Ovary (tissue), 3 donors: ENCODE measurements around the gene PCDHB5.
"Not testable (repeated sequence)": the region's sequence is repeated elsewhere in the genome, so short reads cannot be mapped to it uniquely, and the experiment has no call there.

Experiments used
- POLR2A ChIP-seq: fragments of 450-650 bp; IDR thresholded peaks from one replicate; pipeline ENCODE4 v1.6.1; 2017; ENCODE audit warnings: antibody characterized with exemption, mild to moderate bottlenecking, moderate library complexity
- TF ChIP-seq, protein P1 (sequence below), 3 donors: fragments of 450-650 bp in 2 of 3; fragments of 200-600 bp in 1 of 3; IDR thresholded peaks; one replicate each; pipeline versions ENCODE4 v1.5.1 to v1.8.0; 2016 to 2022; ENCODE audit warnings: antibody characterized with exemption in 3 of 3, mild to moderate bottlenecking in 1 of 3
- donor health status: DM: no; HTN: no; CAD: no.

DNA sequence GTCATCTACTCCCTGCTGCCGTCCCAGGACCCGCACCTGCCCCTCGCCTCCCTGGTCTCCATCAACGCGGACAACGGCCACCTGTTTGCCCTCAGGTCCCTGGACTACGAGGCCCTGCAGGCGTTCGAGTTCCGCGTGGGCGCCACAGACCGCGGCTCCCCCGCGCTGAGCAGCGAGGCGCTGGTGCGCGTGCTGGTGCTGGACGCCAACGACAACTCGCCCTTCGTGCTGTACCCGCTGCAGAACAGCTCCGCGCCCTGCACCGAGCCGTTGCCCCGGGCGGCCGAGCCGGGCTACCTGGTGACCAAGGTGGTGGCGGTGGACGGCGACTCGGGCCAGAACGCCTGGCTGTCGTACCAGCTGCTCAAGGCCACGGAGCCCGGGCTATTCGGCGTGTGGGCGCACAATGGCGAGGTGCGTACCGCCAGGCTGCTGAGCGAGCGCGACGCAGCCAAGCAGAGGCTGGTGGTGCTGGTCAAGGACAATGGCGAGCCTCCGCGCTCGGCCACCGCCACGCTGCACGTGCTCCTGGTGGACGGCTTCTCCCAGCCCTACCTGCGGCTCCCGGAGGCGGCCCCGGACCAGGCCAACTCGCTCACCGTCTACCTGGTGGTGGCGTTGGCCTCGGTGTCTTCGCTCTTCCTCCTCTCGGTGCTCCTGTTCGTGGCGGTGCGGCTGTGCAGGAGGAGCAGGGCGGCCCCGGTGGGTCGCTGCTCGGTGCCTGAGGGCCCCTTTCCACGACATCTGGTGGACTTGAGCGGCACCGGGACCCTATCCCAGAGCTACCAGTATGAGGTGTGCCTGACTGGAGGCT, 39.5 kb downstream of the PCDHB5 start:
- TF ChIP-seq, protein P1, sequence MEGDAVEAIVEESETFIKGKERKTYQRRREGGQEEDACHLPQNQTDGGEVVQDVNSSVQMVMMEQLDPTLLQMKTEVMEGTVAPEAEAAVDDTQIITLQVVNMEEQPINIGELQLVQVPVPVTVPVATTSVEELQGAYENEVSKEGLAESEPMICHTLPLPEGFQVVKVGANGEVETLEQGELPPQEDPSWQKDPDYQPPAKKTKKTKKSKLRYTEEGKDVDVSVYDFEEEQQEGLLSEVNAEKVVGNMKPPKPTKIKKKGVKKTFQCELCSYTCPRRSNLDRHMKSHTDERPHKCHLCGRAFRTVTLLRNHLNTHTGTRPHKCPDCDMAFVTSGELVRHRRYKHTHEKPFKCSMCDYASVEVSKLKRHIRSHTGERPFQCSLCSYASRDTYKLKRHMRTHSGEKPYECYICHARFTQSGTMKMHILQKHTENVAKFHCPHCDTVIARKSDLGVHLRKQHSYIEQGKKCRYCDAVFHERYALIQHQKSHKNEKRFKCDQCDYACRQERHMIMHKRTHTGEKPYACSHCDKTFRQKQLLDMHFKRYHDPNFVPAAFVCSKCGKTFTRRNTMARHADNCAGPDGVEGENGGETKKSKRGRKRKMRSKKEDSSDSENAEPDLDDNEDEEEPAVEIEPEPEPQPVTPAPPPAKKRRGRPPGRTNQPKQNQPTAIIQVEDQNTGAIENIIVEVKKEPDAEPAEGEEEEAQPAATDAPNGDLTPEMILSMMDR (IDR thresholded peaks at IDR 0.05): not testable (repeated sequence)
- not testable (repeated sequence) for TF ChIP-seq POLR2A
